ENCODE results near the gene ZSCAN5A.
"Not testable (repeated sequence)": the region's sequence is repeated elsewhere in the genome, so short reads cannot be mapped to it uniquely, and the experiment has no call there.

ZSCAN5A gene

DNA sequence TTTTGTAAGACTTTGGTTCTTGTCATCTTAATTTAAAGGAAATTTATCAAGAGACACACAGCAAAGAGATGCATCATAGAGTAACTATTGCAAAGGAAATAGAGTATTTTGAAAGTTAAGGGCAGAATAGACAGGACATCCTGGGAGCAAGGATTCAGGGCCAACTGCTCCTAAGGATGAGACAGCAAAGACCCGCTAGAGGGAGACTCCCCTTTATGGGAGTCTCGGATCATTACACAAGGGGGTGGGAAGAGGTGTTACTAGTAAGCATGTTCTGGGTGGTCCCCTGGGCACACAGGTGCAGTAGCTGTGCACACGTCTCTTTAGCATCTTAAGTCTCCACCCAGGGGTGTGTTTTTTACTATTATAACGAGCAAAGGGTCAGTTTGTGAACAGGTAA is 102.9 kb downstream of the ZSCAN5A start:
- TF ChIP-seq, protein P1, sequence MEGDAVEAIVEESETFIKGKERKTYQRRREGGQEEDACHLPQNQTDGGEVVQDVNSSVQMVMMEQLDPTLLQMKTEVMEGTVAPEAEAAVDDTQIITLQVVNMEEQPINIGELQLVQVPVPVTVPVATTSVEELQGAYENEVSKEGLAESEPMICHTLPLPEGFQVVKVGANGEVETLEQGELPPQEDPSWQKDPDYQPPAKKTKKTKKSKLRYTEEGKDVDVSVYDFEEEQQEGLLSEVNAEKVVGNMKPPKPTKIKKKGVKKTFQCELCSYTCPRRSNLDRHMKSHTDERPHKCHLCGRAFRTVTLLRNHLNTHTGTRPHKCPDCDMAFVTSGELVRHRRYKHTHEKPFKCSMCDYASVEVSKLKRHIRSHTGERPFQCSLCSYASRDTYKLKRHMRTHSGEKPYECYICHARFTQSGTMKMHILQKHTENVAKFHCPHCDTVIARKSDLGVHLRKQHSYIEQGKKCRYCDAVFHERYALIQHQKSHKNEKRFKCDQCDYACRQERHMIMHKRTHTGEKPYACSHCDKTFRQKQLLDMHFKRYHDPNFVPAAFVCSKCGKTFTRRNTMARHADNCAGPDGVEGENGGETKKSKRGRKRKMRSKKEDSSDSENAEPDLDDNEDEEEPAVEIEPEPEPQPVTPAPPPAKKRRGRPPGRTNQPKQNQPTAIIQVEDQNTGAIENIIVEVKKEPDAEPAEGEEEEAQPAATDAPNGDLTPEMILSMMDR (conservative IDR thresholded peaks at IDR 0.05), result no peak

DNA sequence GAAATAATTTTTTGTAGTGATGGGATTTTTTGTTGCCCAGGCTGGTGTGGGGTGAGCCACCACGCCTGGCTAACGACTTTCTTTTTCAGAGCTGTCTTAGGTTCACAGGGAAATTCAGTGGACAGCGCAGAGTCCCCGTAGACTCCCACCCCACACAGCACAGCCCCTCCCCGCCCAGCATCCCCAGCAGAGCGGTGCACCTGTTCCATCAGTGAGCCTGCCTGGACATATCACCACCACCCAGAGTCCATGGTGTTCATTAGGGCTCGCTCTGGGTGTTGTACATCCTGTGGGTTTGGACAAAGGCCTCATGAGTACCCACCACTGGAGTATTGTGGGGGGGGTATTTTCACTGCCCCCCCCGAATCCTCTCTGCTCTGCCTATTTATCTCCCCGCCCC is 104.6 kb downstream of the ZSCAN5A start:
- not testable (repeated sequence) for H3K27ac ChIP-seq

More for the DNA sequence above, 102.9 kb downstream of the ZSCAN5A start:
- H3K27ac ChIP-seq, result no peak overlapping the region

DNA sequence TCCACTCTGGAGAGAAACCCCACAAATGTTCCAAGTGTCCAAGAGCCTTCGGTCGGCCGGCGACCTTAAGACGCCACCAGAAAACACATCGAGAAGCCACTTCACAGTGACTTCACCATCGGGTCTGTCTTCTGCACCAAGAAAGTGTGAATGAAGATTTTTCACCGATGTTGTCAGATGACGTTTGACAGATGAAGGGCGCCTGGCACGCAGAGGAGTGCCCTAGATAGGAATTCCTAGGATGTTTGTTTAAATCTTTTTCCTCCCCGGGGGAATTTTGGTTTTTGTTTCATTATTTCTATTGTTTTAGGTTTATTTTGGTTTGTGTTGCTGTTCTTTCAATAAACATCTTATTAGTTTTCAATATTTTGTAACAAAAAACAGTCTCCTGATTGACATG is 105.5 kb downstream of the ZSCAN5A start:
- TF ChIP-seq, protein P1 (conservative IDR thresholded peaks at IDR 0.05), result no peak
- H3K27ac ChIP-seq, result no peak overlapping the region

DNA sequence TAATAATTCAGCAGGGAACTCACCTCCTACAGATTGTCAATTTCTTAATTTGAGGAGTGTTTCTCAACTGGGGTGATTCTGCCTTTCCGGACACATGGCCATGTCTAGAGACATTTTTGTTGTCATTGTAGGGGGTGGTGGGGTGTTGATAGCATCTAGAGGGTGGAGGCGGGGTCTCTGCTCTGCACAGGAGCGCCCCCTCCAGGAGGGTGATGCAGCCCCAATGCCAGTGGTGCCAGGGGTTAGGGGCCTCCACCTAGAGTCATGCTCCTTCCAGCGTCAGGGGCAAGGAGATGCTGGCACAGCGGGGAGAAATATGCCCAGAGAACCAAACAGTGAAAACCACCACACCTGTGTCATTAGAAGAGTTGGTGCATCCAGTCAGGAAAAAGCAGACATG is 107.1 kb downstream of the ZSCAN5A start:
- H3K27ac ChIP-seq, result not testable (repeated sequence)

DNA sequence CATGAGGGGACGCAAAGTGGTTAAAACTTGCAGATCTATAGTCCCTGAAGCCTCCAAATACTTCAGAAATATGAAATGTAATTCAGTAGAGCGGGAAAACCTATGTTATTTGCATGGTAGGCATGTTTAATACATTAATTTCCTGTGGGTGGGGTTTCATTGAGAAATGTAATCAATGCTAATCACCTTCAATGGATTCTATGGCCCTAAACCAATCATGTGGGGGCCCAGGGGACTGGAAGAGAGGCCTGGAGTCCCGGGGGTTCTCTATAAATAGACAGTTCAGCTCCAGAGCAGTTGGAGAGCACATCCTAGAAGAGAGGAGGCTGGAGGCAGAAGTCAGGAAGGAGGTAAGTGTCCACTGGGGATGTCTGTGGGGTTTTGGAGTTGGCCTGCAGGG is 112.7 kb downstream of the ZSCAN5A start, which contains the start of gene ZSCAN5C:
Gene ZSCAN5C, plus strand, starts transcription at position 301 of the 400 bp plus-strand sequence. CDS start 3,641 bp downstream, outside the sequence.
- TF ChIP-seq, protein P1 (conservative IDR thresholded peaks at IDR 0.05), result no peak
- no peak within 1 kb of the TSS for H3K27ac ChIP-seq

DNA sequence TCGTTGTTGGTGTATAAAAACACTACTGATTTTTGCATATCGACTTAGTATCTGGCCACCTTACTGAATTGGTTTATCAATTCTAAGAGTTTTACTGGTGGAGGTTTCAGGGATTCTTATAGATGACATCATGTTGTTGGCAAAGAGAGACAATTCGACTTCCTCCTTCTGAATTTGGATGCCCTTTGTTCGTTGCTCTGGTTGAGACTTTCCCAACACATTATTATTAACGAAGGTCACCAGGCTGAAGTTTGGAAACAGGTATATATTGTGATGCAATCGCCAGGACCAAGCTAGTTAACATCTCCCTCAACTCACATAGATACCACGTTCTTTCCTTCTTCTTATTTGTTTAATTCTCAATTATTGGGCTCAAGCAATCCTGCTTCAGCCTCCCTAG is 115.0 kb downstream of the ZSCAN5A start:
- TF ChIP-seq, protein P1 (conservative IDR thresholded peaks at IDR 0.05), result no peak
- H3K27ac ChIP-seq, result no peak overlapping the region

DNA sequence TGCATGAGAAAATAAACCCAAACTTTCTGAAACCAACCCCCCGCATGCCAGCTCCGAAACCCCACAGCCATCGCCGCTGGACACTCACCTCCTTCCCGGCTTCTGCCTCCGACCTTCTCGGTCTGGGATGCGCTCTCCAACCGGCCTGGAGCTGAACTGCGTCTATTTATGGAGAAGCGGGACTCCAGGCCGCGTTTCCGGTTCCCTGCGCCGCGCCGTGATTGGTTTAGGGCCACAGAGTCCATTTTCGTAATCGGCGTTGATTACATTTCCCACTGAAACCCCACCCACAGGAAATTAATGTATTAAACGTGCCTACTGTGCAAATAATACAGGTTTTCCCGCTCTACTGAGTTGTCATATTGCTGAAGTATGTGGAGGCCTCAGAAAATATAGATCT is 117.0 kb downstream of the ZSCAN5A start, which contains the start of gene ZSCAN5B:
Gene ZSCAN5B, minus strand, starts transcription at position 138 of the 400 bp plus-strand sequence. CDS start 4,731 bp downstream, outside the sequence.
- not testable (repeated sequence) for H3K27ac ChIP-seq

DNA sequence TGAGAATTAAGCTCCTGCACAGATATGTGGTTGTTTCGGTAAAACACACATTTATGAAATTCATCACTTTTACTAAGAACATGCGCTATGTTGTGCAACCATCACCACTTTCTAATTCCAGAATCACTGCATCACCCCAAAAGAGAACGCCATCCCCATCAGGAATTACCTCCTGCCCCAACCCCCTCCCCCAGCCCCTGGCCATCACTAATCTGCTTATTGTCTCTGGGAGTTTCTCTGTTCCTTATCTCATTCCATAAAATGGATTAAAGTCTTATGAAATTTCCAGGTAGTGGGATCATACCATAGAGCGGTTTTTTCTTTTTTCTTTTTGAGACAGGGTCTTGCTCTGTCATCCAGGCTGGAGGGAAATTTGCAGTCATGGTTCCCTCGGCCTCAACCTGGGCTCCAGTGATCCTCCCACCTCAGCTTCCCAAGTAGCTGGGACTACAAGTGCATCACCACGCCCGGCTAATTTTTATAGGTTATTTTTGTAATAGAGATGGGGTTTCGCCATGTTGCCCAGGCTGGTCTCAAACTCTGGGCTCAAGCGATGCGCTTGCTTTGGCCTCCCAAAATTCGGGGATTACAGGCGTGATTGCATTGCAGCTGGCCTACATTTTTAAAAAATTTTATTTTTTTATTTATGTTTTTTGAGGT is 120.5 kb downstream of the ZSCAN5A start:
- no peak overlapping the region for H3K27ac ChIP-seq
- TF ChIP-seq, protein P1 (conservative IDR thresholded peaks at IDR 0.05), result no peak

DNA sequence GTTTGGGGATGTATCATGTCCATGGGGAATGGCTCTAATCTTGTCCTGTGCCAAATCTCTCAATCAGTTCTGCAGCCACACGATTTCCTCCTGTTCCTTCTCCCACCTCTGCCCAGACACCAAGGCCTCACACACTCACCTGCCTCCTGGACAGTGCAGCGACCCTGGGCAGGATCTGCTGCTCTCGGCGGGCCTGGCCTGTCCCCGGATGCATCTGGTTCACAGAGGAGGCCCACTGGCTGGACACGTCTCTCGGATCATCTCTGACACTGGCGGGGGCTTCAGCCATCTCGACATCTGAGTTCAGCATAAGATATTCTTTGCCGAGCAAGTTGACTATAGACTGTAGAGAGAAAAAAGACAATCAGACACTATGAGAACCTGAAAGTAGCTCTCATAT is 122.9 kb downstream of the ZSCAN5A start:
- no peak overlapping the region for H3K27ac ChIP-seq
- TF ChIP-seq, protein P1 (conservative IDR thresholded peaks at IDR 0.05), result no peak

All from VCaP (cell line).